IMR-90 (cell line): ENCODE measurements around the gene ADCY9. TPM values are rescaled to one million over a fixed set of nuclear protein-coding genes. Genes with fewer than 3 reads are reported as not detected.

Experiments
- FOS ChIP-seq: fragments of 150-350 bp; IDR thresholded peaks from 2 replicates; pipeline ENCODE4 v1.6.1; 2016; ENCODE audit warnings: low read depth, low read length
- MAFK ChIP-seq: IDR thresholded peaks from 2 replicates; pipeline ENCODE4 v1.6.1; 2012; ENCODE audit warnings: low read depth, low read length, improper control_type of control experiment
- RCOR1 ChIP-seq: IDR thresholded peaks from 2 replicates; pipeline ENCODE4 v1.6.1; 2012; ENCODE audit warnings: mild to moderate bottlenecking, low read length, improper control_type of control experiment; ENCODE audit not compliant: insufficient replicate concordance
- RFX5 ChIP-seq: IDR thresholded peaks from 2 replicates; pipeline ENCODE4 v1.8.0; 2012; ENCODE audit warnings: low read depth, mild to moderate bottlenecking, low read length, moderate library complexity
- SMC3 ChIP-seq: fragments of 150-350 bp; IDR thresholded peaks from 2 replicates; pipeline ENCODE4 v1.6.1; 2016; ENCODE audit warnings: low read depth, mild to moderate bottlenecking, antibody characterized with exemption, low read length, moderate library complexity
- polyA plus RNA-seq, 3 experiments: library from polyadenylated mRNA; depleted of rRNA; stranded (reverse); fragments of >200 nt; gene quantifications; 2 replicates each; pipeline ENCODE4 v1.2.3, GENCODE V29; 2012; ENCODE audit warnings: low replicate concordance in 1 of 3
- total RNA-seq: library from RNA; depleted of rRNA; stranded (reverse); fragments of >200 nt; gene quantifications from 2 replicates; pipeline ENCODE4 v1.2.3, GENCODE V29; 2012
- TF ChIP-seq, protein P1 (sequence below): fragments of 150-350 bp; IDR thresholded peaks from 2 replicates; pipeline ENCODE4 v1.6.1; 2016; ENCODE audit warnings: low read depth, mild to moderate bottlenecking, low read length, moderate library complexity, borderline replicate concordance

ADCY9 gene
- total and polyA plus RNA-seq, 2 of the 4 experiments (the other 2 are of a cell fraction) = 5.4 to 12.5 TPM

DNA sequence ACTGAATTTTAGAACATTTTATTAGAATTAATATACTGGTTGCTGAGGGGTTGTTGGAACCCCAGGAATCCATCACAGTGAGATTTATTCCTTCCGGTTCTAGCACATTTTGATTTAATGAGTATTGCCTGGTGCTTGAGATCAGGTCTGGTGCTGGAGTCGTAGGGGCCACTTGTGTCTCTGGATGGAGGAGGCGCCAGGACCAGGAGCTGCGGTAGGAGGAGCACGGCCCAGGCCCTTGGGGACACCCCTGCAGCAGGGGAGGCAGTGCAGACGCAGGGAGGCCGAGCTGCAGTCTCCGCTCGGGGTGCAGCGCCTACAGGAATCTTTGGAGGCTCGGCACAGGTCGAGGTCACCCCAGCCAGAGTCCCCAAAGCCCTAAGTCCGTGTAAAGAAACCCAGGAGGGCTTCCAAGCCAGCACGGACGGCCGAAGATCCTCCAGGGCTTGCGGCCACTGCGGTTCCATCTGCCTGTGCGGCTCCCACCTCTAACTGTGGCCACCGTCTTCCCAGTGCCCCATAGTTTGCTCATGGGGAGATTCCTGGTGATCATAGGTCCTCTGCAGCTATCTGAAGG is 169.6 kb downstream of the ADCY9 start (continued):
- TF ChIP-seq FOS (no peak), RCOR1 (no peak), RFX5 (no peak), MAFK (no peak), SMC3 (no peak)
- TF ChIP-seq, protein P1, sequence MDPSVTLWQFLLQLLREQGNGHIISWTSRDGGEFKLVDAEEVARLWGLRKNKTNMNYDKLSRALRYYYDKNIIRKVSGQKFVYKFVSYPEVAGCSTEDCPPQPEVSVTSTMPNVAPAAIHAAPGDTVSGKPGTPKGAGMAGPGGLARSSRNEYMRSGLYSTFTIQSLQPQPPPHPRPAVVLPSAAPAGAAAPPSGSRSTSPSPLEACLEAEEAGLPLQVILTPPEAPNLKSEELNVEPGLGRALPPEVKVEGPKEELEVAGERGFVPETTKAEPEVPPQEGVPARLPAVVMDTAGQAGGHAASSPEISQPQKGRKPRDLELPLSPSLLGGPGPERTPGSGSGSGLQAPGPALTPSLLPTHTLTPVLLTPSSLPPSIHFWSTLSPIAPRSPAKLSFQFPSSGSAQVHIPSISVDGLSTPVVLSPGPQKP = no peak
